HFFc6 (cell line): ENCODE results near the gene LRRC63. TPM values are rescaled to one million over a fixed set of nuclear protein-coding genes. Genes with fewer than 3 reads are reported as not detected.
A peak's percentile ranks its signal among the peaks of the same experiment; 100 is the strongest.

Experiments used
- DNase-seq: peaks from one replicate; pipeline ENCODE4 v3.0.0-alpha.2; 2018
- H3K27ac Mint-ChIP-seq: 2 replicates; pipeline ENCODE4 v1.8.0; 2020; ENCODE audit warnings: mild to moderate bottlenecking, mixed read lengths
- H3K27me3 Mint-ChIP-seq: 2 replicates; pipeline ENCODE4 v1.8.0; 2021; ENCODE audit warnings: mild to moderate bottlenecking, moderate library complexity, mixed read lengths; ENCODE audit not compliant: insufficient read depth
- H3K36me3 Mint-ChIP-seq: 2 replicates; pipeline ENCODE4 v1.8.0; 2021; ENCODE audit warnings: low read depth, mixed read lengths
- H3K4me1 Mint-ChIP-seq: 2 replicates; pipeline ENCODE4 v1.8.0; 2020; ENCODE audit warnings: low read depth, mixed read lengths
- H3K4me3 Mint-ChIP-seq: 2 replicates; pipeline ENCODE4 v1.8.0; 2020; ENCODE audit warnings: mild to moderate bottlenecking, moderate library complexity, mixed read lengths
- H3K9me3 Mint-ChIP-seq: 2 replicates; pipeline ENCODE4 v1.8.0; 2020; ENCODE audit warnings: mild to moderate bottlenecking, mixed read lengths
- CTCF ChIP-seq: fragments of 200-600 bp; sonication (generic); IDR thresholded peaks from 2 replicates; pipeline ENCODE4 v1.5.0; 2021; ENCODE audit warnings: antibody characterized with exemption, mild to moderate bottlenecking
- total RNA-seq, 6 experiments: library from RNA; stranded (reverse); fragmentation: NEBNext Ultra II Directional; extraction: Animal tissue kit (Norgen Biotek cat#: 25700); gene quantifications; 2 replicates in 1 of 6; 3 replicates in 5 of 6; pipeline ENCODE4 v1.2.3, GENCODE V29; 2021

Gene LRRC63
- total RNA-seq, 6 experiments from 2014 or later, result not detected

GRCh38 chr13:46202966-46203365 lies 8.8 kb upstream of the LRRC63 start:
- DNase-seq, result no peak
- no peak overlapping the region for H3K4me3 Mint-ChIP-seq
- no peaks in the 10 kb centered on the region for H3K4me1 Mint-ChIP-seq
- H3K27ac Mint-ChIP-seq, result no peak overlapping the region
- TF ChIP-seq CTCF, result no peak
- peaks cover 8% of the 10 kb centered on the region; the same call in 1 of the 2 replicates for H3K27me3 Mint-ChIP-seq
- H3K9me3 Mint-ChIP-seq, result no peaks in the 10 kb centered on the region
- H3K36me3 Mint-ChIP-seq, result no peaks in the 10 kb centered on the region

- H3K4me3 Mint-ChIP-seq, result no peak overlapping the region
- no peak for DNase-seq
- peaks cover 6% of the 10 kb centered on the region for H3K4me1 Mint-ChIP-seq
- no peaks in the 10 kb centered on the region for H3K9me3 Mint-ChIP-seq
- H3K27me3 Mint-ChIP-seq, result peaks cover 11% of the 10 kb centered on the region
- no peak overlapping the region for H3K27ac Mint-ChIP-seq
- no peak for TF ChIP-seq CTCF
- H3K36me3 Mint-ChIP-seq, result no peaks in the 10 kb centered on the region
Measured at GRCh38 chr13:46206143-46206542, 5.6 kb upstream of the LRRC63 start.

DNA sequence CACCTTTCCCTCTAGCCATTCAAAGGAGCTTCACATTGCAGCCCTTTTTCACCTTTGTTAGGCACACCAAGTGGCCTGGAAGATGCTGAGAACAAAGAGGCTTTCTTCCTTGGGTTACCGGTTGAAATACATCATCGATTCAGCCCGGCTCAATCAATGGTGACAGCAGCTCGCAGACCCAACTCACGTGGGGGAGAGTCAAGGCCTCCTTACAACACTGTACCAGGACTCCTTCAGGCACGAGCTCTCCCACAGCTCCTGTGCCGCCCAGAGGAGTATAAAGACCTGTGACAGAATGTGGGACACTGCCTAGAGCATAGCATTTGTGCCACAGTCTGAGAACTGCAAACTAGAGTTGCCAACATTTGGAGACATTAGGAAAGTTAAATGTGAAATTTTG lies 3.9 kb upstream of the LRRC63 start:
- H3K9me3 Mint-ChIP-seq, result no peaks in the 10 kb centered on the region

GRCh38 chr13:46210362-46211083 lies 1.2 kb upstream of the LRRC63 start:
- Mint-ChIP-seq H3K36me3 (no peaks in the 10 kb centered on the region), H3K9me3 (no peaks in the 10 kb centered on the region), H3K27me3 (peaks cover 10% of the 10 kb centered on the region), H3K4me3 (no peak overlapping the region; the same call in 1 of the 2 replicates), H3K4me1 (peaks cover 14% of the 10 kb centered on the region), H3K27ac (no peak overlapping the region)
- DNase-seq, result no peak
- TF ChIP-seq CTCF, result no peak

More for the DNA sequence above, 3.9 kb upstream of the LRRC63 start:
- no peak for DNase-seq
- Mint-ChIP-seq H3K27me3 (peaks cover 13% of the 10 kb centered on the region), H3K4me3 (no peak overlapping the region), H3K4me1 (peaks cover 14% of the 10 kb centered on the region), H3K36me3 (no peaks in the 10 kb centered on the region), H3K27ac (no peak overlapping the region)
- TF ChIP-seq CTCF, result no peak

DNA sequence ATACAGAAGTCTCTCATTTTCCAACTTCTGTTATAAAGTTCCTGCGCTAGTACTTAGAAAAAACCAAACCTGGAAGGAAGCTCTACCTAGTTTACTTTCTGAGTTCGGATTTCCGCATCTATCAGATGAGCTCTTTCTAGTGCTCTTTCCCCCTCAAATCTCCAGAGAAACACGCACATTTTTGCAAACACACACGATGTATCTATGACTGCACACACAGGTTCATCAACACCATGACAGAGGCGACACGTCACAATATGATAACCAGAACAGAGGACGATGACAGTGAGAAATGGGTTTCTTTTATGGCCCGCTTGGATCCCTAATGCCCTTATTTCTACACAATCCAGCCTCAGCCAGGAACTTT lies 629 bp upstream of the LRRC63 start:
- no peaks in the 10 kb centered on the region for H3K9me3 Mint-ChIP-seq
- peaks cover 9% of the 10 kb centered on the region for H3K27me3 Mint-ChIP-seq
- H3K4me3 Mint-ChIP-seq, result peak overlapping the region; percentile 76
- no peak overlapping the region for H3K27ac Mint-ChIP-seq
- peaks cover 14% of the 10 kb centered on the region for H3K4me1 Mint-ChIP-seq
- DNase-seq, result no peak
- H3K36me3 Mint-ChIP-seq, result no peaks in the 10 kb centered on the region
- no peak for TF ChIP-seq CTCF
